Retinal pigment epithelial cell (primary cell): ENCODE results near the gene PRRT3.
A peak's percentile ranks its signal among the peaks of the same experiment; 100 is the strongest.

Source experiments
- DNase-seq: peaks from one replicate; pipeline ENCODE4 v3.0.0-alpha.2; 2010; ENCODE audit warnings: low read depth
- H3K4me3 ChIP-seq: 2 replicates; pipeline ENCODE4 v1.5.1; 2011; ENCODE audit warnings: mild to moderate bottlenecking, low read length, control low read depth, moderate library complexity
- TF ChIP-seq, protein P1 (sequence below): conservative IDR thresholded peaks from 2 replicates; pipeline ENCODE4 v1.5.1; 2011; ENCODE audit warnings: low read depth, low read length, control low read depth, inconsistent platforms

PRRT3 gene

DNA sequence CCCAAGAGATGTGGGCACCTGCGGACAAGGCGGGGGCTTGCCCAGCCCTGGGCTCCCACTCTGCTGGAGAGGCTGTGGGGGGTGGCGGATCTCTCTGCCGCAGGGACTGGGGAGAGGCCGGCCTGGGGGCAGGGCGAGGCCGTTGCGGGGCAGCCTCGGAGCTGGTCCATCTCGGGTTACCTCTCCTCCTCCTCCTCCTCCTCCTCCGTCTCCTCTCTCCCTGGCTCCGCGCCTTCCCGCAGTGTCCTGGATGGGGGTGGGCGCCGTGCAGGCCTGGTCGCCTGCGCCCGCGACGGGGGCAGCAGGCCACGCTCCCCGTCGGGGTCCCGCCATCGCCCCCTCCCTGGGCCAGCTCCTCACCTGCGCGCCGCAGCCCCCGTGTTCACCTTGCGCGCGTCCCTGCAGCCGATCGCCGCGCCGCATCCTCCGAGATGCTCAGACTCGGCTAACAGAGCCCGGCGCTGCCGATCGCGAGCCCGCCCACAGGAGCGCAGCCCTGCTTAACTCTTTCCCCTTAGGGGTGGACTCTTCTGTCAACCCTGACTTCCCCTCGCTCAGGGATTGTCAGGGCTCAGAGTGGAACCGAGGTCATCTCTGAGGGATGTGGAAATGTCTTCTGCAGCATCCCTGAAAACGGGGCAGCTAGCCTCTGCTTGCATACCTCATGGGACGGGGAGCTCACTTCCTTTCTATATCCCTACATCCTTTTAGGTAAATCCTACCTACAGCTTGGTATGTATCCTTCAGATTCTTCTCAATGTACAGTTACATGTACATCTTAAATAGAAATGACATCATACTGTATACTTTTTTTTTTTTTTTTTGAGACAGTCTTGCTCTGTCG, at the start of gene PRRT3:
PRRT3 (minus strand) TSS at position 447 of the 844 bp plus-strand sequence. CDS start 2,293 bp downstream, outside the sequence.
- H3K4me3 ChIP-seq = peak within 1 kb of the TSS; percentile 63
- DNase-seq = no peak

DNA sequence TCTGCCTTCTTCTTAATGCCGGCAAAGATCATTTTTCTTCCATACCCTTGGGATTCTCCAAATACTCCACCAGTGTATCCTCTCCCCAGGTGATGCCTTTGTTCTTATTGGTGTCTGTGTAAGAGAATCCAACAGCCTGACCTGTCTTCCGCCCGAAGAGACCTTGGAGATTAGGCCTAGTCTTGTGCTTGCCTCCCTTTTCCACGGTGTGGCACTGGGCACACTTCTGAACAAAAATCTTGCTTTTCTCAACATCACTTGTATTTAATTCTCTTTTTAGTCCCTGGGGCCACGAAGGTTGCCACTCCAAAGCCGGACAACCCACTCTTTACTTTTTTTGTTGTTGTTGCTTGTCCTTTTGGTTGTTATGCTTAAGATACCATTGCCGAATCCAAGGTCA, 48.5 kb upstream of the PRRT3 start:
- TF ChIP-seq, protein P1, sequence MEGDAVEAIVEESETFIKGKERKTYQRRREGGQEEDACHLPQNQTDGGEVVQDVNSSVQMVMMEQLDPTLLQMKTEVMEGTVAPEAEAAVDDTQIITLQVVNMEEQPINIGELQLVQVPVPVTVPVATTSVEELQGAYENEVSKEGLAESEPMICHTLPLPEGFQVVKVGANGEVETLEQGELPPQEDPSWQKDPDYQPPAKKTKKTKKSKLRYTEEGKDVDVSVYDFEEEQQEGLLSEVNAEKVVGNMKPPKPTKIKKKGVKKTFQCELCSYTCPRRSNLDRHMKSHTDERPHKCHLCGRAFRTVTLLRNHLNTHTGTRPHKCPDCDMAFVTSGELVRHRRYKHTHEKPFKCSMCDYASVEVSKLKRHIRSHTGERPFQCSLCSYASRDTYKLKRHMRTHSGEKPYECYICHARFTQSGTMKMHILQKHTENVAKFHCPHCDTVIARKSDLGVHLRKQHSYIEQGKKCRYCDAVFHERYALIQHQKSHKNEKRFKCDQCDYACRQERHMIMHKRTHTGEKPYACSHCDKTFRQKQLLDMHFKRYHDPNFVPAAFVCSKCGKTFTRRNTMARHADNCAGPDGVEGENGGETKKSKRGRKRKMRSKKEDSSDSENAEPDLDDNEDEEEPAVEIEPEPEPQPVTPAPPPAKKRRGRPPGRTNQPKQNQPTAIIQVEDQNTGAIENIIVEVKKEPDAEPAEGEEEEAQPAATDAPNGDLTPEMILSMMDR = no peak
- DNase-seq = no peak
- no peak overlapping the region for H3K4me3 ChIP-seq

More for the DNA sequence above, at the start of gene PRRT3:
- TF ChIP-seq, protein P1 = no peak

DNA sequence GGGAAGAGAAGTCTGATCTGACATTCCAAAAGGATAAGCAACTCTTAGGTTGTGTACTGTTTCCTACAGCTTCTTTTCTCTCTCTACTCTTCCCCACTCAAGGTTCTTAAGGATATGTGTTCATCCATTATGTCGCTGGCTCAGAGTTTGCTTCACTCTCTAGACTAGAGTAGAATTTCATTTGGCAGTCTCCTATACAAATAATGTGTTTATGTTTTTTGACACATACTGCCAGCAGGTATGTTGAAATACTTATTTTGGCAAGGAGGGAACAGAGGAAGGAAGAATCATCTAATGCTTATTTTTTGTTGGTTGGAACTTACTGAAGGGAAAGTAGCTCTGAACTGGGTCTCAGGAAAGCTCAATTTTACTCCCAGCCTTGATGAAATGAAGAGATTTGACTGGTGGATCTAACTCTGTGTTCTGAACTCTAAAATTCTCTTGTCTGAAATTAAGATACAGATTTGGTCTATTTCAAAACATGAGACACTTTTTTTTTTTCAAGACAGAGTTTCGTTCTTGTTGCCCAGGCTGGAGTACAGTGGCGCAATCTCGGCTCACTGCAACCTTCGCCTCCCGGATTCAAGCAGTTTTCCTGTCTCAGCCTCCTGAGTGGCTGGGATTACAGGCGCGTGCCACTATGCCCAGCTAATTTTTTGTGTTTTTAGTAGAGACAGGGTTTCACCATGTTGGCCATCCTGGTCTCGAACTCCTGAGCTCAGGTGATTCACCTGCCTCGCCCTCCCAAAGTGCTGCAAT, 42.1 kb upstream of the PRRT3 start:
- DNase-seq = no peak
- TF ChIP-seq, protein P1 = no peak
- no peak overlapping the region for H3K4me3 ChIP-seq

DNA sequence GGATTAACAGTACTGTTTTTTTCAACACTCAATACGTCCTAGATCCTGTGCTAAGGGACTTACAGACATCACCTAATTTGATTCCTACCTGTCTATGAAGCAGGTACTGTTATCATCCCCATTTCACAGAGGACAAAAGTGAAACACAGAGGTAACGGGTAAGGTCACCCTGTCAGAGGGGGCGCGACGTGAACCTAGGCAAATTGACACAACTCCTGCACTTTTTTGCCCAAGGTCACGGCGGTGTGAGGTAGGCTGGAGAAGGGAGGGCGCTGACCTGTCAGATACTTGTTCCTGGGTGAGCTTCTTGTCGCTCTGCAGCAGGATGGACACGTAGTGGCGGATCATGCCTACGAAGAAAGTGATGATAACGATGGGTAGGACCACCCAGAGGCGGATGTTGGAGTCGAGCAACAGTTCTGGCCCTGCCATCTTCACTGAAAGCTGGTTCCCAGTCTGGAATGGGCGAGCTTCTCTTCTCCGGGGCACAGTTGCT, 34.1 kb upstream of the PRRT3 start:
- TF ChIP-seq, protein P1 = no peak
- peak overlapping the region; percentile 99 for H3K4me3 ChIP-seq
- DNase-seq = no peak

DNA sequence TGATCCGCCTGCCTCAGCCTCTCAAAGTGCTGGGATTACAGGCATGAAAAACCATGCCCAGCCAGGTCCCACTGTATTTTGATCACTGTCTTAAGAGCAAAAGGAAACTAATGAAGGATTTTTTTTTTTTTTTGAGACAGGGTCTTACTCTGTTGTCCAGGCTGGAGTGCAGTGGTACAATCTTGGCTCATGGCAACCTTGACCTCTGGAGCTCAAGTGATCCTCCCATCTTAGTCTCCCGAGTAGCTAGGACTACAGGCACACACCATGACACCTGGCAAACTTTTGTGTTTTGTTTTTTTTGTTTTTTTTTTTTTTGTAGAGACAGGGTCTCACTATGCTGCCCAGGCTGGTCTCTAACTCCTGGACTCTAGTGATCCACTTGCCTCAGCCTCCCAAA, 28.0 kb upstream of the PRRT3 start:
- TF ChIP-seq, protein P1 = no peak
- H3K4me3 ChIP-seq = no peak overlapping the region
- DNase-seq = no peak

DNA sequence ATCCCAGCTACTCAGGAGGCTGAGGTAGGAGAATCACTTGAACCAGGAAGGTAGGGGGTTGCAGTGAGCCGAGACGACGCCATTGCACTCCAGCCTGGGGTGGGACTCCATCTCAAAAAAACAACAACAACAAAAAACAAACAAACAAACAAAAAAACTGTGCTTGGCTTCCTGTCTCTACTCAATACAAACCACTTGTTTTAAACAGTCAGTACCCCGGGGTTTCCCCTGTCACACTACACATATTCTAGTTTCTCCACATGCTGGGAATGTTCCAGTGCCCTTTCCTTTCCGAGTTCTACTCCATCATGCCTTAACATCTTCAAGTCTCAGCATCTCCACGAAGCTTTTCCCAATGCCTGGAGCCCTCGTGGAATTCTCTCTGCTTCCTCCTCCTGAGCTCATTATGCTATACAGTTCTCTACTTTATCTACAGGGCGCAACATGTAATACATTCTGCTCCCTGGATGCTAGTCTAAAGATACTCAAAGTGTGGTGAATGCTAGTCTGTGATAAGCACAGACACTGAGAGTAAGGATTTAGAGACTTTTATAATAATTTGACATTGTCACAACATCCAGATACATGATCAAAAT, 26.6 kb upstream of the PRRT3 start:
- no peak overlapping the region for H3K4me3 ChIP-seq
- no peak for DNase-seq
- TF ChIP-seq, protein P1 = no peak
